SH-SY5Y (cell line): ENCODE measurements around the gene HNRNPLL.

Experiments
- GATA2 ChIP-seq: IDR thresholded peaks from 2 replicates; pipeline ENCODE4 v1.6.1; 2011; ENCODE audit warnings: mild to moderate bottlenecking, low read depth, low read length
- GATA3 ChIP-seq: IDR thresholded peaks from 2 replicates; pipeline ENCODE4 v1.6.1; 2011; ENCODE audit warnings: low read depth, mild to moderate bottlenecking, low read length, moderate library complexity

DNA sequence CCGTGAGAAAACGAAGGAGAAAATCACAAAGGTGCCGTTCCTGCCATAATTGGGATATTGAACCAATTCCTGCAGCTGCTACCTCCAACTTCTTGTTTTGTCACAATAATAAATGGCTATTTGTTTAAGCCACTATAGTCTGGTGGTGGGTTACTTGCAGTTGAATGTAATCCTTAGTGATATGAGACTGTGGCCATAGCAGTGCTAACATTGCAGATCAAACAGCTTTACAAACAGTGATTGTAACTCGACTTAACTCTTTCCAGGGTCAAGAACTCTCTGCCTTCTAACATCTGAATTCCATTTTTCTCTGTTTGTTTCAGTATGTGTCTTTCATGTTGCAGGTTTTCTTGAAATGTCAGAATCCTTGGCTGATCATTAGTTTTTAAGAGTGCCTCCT is 24.7 kb upstream of the HNRNPLL start:
- TF ChIP-seq GATA2 (no peak), GATA3 (no peak)
